T1000 (cell line): ENCODE measurements around the gene PDP2.
"Not testable (repeated sequence)": the region's sequence is repeated elsewhere in the genome, so short reads cannot be mapped to it uniquely, and the experiment has no call there.

Experiments
- DNase-seq: peaks from one replicate; lab custom pipeline; 2025; ENCODE audit warnings: mixed read lengths; lab: John Stamatoyannopoulos, UW

PDP2 gene

DNA sequence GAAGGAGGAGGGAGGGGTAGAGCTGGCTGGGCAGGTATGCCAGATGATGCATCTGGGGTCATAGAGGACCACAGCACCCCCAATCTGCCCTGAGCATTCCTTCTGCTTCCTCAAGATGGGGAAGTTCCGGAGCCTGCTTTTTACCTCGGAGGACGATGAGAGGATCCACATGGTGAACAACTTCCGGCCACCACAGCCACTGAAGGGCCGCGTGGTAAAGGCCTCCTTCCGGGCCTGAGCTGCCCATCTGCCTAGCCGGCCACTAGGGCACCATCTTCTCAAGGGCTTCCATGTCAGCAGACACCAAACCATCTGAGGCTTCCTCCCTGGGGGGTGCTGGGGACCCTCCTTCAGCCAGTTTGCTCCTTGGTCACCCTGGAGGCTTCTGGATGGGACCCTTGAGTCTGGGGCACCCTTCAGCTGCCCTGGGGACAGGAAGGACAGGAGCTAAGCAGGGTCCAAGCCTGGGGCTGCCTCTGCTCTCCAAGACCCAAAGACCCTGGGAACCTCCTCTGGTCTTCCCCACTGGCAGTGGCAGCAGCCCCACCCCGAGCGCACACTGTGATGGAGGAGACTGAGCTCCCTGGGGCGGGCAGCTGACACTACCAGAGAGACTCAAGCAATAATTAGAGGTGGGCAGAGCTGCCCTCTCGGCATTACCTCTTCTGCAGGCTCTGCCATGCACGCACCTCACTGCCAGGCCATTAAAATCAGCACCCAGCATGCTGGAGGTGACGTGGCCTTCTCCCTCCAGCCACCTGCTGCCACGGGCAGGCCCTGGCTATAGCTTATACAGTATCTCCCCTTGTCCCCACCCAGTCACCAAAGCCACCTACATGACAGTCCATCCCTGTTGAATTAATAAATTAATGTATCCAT, 26.8 kb upstream of the PDP2 start:
- DNase-seq: no peak

DNA sequence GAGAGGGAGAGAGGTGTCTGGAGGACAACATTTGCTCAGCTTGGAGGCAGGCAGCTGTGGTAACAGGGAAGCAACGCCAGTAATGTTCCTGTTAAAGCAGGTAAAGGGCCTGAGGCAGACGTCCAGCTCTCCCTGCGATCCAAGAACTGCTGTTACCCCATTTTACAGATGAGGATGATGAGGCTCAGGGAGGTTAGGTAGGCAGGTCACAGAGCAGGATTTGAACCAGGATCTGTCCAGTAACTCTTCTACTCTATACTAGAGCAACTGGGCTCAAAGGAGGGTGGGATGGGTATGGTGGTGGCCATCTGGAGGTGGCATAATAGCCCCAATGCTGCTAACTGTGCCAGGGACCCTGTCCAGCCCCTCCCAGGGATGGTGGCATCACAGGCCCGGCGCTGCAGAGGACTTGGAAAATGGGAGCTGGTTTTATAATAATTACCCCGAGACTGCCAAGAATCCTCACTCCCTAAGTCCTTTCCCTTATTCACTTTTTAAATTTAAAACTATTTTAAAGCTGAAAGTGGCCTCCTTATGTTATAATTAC, 24.1 kb upstream of the PDP2 start:
- DNase-seq: no peak

DNA sequence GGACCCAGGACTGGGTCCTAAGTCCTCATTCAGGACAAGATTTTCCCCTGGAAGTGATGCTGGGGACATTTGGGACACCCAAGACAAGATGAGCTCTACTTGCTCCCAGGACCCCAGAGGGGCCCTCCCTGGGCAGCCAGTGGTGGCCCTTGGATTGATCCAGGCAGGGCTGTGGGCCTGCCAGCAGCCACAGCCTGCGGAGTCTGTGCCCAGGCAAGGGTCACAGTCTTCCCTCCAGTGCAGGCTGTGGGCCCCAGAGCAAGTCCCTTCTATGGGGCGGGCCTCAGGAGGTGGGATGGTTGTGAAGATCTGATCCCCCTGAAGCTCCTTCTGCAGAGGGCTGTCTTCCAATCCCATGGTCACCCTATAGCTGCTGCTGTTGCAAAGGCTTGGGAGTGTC, 23.5 kb upstream of the PDP2 start:
- DNase-seq: no peak

DNA sequence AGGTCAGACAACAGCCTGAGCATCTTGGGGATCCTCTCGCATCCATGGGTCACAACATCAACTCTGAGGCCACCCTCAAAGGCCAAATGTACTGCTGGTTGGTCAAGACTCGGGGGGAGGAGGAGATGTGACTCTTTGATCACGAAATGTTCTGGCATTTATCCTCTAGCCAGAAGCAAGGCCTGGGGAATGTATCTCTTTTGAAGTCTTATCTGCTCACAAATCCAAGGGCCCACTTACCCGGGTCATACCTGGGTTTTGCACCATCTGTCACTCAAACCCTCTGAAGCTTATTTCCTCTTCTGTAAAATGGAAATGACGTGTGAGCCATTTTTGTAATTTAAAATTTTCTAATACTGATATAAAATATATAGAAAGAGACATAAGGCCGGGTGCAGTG, 22.9 kb upstream of the PDP2 start:
- DNase-seq: no peak

DNA sequence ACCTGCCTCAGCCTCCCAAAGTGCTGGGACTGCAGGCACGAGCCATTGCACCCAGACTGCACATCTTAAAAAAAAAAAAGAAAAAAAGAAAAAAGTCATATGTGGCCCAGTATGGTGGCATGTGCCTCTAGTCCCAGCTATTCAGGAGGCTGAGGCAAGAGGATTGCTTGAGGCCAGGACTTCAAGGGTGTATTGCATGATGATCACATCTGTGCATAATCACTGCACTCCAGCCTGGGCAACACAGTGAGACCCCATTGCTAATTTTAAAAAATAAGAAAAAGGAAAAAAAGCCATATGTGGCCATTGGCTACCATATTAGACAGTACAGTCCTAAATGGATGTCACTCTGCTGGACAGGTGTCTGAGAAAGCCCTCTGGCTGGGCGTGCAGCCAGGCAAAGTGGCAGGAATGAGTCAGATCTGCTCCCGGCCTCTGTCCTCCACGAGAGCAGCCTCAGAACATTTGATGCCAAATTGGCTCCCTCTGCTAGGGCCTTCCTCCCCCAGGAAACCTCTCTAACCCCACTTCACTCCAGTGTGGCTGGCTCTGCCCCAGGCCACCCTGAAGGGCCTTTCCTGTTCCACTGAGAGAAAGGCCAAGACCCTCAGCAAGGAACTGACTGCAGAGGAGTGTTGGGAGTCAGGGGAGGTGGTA, 21.4 kb upstream of the PDP2 start:
- DNase-seq: no peak

DNA sequence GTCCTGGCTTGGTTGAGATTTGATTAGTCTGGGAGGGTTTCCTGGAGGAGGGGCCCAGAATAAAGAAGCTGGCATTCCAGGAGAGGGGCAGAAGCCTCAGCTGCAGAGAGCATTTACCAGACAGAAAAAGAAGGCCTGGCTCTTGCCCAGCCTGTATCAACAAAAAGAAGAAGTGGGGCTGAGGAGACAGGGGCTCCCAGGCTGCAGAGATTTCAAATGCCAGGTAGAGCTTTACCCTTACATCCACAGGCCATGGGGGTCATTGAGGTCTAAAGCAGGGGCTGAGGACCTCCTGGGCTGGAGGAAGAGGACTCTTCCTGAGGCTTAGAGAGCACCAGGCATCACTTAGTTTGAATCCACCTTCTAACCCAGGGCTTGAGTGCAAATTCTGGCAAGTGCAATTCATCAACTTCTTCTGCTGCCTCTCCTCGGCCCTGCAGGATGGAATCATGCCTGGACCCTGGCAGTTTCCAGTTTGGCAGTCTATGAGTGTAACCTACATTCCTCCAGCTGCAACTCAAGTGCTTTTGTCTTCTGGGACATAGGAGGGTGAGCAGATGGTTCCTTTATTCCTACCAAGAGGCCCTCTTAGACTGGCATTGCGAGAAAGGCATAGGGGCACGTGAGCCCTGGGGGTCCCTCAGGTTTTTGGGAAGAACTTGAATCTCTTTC, 20.8 kb upstream of the PDP2 start:
- no peak for DNase-seq

DNA sequence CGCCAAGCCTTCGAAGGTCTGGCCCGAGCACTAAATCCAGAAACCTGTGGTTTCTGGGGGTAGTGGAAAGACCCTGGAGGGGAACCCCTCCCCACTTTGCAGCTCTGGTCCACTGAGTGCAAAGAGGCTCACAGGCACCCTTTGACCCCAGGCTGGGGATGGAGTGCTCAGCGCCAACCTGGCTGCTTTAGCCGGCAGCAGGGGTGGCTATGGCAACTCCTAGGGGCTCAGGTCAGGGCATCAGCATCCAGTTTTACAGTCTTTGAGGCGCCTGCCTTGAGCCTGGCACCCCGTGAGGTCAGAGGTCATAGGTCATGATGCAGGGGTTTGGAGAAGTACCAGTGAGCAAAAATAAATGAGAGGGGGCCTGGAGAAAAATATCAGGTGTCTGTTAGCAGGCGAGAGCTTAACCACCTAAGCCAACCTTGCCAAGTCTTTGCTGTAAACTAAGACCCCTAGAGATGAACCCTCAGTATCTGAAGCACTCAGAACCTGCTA, 18.2 kb upstream of the PDP2 start:
- DNase-seq: no peak

DNA sequence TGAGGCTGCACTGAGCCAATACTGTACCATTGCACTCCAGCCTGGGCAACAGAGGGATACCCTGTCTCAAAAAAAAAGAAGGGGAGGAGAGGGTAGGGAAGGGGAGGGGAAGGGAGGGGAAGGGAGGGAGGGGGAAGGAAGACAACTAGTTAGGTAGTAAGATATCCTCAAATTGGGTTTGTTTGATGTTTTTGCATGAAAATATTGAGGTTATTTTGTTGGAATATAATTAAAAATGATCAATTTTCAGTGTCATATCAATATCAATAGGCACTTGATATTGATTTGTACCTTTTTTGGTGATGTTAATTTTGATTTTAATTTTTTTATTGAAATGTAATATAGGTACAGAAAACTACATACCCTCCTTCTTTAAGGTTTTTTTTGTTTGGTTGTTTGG, 16.6 kb upstream of the PDP2 start:
- DNase-seq: no peak

DNA sequence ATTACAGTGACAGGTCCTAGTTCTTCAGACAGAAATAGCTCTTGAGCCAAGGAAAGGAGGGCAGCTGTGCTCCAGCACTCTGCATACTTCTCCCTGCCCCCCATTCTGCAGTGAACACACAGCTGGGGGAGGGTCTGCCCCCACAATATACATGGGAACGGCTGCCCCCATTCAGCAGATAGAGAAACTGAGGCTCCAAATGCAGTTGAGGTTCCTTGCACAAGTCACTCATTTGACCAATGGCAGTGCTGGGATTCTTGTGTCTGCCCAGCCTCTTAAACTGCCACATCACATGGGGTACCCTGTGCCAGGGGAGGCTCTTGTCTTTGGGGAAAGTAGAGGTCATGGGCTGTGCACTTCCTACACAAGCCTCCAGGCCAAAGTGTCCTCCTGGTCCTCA, 10.9 kb upstream of the PDP2 start:
- DNase-seq: no peak

DNA sequence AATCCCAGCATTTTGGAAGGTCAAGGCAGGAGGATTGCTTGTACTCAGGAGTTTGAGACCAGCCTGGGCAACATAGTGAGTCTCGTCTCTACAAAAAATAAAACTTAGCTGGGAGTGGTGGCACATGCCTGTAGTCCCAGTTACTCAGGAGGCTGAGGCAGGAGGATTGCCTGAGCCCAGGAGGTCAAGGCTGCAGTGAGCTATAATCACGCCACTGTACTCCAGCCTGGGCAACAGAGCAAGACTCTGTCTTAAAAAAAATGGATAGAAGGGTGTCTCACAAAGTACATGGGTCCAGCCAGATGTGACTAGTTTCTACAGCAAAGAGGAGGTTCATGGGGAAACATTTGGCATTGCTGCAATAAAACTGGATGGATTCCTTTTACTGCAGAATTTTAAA, 9.0 kb upstream of the PDP2 start:
- DNase-seq: not testable (repeated sequence)

DNA sequence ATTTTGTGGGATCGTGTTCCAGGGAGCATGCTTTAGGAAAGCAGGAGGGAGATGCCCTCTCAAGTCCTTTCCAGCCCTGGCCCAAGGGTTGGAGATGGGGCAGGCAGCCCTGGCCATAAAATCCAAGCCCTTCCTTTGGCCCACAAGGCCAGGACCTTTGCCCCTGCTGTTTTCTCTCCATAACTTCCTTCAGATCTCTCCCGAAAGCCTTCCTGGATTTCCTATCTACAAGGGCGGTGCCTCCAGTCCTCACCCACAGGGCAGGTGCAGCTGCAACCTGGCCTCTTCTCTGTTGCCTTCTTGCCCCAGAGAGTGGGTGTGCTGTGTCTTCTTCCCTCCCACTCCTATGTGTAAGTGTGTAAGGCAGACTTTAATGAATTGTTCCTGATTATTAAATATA, 8.5 kb upstream of the PDP2 start:
- no peak for DNase-seq

DNA sequence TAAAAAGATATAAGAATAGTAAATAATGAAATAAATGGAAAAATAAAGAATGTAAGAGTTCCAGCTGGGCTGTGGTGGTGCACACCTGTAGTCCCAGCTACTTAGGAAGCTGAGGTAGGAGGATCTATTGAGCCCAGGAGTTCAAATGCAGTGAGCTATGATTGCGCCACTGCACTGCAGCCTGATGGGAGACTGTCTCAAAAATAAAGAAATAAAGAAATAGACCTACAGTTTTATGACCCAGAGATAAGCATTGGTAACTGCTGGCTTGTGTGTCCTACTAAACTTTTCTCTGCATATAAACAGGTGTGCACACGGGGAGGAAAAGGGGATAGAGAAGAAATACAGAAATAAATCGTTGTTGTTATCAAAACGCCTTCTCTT, 7.8 kb upstream of the PDP2 start:
- no peak for DNase-seq

DNA sequence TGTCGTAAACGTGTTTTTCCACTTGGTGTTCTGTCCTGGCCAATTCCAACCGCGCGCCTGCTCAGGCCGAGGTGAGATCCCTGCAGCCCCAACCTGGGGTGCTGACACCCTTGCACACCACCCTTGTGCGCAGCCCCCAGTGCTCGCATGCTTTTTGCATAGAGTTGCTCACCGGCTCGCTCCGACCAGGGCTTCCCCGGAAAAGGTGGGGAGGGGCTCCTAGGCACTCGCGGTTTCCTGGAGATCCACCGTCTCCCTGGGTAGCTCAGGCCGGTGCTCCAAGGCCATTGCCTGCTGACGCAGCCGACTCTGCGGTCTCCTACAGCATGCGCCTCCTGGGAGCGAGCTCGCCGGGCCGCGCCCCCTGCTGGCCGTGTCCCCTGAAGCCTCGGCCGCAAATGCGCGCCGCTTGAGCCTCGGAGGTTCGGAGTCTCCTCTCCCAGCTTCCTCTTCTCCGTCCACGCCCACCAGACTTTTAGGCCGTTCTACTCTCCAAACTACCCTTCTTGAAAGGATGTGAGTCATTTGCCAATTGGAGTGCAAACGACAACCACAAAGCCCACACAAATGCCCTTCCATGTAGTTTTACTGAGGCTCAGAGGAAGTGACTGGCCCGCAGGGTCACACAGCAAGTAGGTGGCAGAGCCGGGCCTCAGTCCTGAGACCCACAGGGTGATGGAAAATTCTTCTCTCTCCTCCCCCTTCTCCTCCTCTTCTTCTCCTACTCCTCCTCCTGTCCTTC, 7.2 kb upstream of the PDP2 start:
- peak; percentile 90 for DNase-seq

DNA sequence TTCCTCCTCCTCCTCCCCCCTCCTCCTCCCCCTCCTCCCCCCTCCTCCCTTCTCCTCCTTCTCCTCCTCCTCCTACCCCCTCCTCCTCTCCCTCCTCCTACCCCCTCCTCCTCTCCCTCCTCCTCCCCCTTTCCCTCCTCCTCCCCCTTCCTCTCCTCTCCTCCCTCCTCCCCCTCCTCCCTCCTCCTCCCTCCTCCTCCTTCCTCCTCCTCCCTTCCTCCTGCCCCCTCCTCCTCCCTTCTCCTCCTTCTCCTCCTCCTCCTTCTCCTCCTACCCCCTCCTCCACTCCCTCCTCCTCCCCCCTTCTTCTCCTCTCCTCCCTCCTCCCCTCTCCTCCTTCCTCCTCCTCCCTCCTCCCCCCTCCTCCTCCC, 6.6 kb upstream of the PDP2 start:
- no peak for DNase-seq

DNA sequence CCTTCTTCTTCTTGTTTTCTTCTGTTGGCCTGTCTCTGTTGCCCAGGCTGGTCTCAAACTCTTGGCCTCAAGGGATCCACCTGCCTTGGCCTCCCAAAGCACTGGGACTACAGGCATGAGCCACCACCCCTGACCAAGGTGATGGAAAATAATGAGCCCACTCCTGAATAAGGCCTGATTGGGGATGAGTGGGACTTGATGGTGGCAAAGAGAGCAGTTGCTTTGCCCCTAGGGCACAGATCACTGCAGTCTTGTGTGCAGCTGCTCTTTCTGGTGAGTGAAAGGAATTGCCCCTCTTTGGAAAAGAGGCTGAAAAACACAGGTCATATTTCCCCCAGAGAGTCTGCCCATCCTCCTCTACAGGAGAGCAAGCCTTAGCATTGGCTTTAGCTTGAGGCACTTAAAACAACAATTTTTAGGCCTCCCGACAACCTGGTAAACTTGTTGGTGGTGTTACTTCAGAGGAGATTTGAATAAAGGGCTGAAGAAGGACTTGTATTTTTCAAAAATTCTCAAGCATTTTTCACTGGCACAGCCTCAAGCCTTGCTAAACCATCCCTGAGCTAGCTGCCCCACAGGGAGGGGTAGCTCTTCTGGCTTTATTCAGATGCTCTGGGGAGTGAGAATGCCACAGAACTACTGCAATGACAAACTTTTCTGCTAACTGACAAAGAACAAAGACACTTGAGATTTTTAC, 6.1 kb upstream of the PDP2 start:
- no peak for DNase-seq

DNA sequence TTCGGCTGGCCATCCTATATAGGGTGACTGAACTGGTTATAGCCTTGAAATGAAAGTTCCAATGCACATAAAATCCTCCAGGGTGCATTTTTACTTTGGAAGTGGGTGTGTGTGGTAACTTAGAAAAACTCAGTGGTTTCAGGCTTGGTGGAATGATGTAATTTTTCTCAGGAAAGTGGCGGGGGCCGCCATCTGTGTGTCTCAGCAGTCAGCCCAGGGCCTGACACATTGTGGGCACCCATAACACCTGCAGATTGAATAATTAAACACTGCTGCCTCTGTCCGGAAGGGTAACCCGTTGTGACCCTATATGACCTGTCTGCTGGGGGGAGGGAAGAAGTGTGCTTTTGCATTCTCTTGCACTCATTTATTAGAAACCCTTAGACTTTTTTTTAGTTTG, 2.2 kb upstream of the PDP2 start:
- no peak for DNase-seq

DNA sequence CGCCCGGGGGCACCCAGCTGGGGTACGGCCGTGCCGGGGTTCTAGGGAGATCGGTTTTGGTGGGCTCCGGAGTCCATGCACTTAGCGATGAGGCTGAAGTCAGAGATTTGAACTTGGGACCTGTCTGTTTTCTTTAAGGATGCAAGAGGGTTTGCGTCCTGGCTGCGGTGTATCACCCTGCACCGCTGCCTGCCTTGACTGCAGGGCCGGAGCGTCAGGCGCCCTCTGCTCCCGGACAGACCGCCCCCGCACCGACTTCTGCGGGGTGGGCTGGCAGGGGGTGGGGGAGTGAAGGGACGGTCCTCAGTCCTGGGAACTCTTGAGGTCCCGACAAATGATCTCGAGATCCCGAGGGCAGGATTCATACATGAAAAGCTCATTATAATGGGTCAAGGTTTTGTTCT, 701 bp downstream of the PDP2 start:
- DNase-seq: no peak

DNA sequence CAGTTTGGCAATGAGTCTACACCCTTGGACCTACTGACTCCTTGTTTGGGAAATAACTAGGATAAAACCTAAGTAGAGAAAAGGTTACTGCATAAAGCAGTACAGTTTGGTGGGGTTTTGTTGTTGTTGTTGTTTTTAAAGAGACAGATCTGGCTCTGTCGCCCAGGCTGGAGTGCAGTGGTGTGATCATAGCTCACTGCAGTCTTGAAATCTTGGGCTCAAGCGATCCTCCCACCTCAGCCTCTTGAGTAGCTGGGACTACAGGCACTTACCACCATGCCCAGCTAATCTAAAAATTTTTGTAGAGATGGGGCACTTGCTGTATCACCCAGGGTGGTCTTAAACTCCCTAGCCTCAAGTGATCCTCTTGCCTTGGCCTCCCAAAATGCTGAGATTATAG, 1.2 kb downstream of the PDP2 start:
- DNase-seq: no peak

DNA sequence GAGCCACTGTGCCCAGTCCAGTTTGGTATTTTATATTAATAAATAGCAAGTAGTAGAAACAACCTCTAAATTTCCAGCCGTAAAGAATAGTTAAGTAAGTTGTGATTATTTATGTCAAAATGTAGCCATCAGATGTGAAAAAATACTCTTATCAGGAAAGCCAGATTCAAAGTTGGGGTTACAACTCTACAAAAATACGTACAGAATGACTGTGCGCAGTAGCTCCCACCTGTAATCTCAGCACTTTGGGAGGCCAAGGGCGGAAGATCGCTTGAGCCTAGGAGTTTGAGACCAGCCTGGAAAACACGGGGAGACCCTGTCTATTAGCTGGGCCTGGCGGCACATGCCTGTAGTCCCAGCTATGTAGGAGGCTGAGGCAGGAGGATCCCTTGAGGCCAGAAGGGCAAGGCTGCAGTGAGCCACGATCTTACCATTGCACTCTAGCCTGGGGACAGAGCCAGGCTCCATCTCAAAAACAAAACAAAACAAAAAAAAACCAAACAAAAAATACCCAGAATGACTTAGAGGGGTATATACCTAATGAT, 1.7 kb downstream of the PDP2 start:
- DNase-seq: no peak

DNA sequence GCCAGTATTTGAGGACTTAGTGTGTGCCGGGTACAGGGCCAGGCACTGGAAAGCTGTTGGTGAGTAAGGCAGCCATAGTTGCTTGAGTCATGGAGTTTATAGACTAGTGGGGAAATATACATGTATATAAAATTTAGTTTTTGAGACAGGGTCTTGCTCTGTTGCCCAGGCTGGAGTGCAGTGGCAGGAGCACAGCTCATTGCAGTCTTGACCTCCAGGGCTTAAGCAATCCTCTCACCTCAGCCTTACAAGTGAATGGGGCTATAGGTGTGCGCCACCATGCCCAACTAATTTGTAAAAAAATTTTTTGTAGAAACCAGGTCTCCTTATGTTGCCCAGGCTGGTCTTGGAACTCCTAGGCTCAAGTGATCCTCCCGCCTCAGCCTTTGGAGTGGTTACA, 2.4 kb downstream of the PDP2 start:
- no peak for DNase-seq

DNA sequence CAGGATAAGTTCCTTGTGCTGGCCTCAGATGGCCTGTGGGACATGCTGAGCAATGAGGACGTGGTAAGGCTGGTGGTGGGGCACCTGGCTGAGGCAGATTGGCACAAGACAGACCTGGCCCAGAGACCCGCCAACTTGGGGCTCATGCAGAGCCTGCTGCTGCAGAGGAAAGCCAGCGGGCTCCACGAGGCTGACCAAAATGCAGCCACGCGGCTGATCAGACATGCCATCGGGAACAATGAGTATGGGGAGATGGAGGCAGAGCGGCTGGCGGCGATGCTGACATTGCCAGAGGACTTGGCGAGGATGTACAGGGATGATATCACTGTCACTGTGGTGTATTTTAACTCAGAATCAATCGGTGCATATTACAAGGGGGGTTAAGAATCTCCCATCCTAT, 5.2 kb downstream of the PDP2 start:
- no peak for DNase-seq
